ENCODE results near the gene ATP7A.
"Not testable (repeated sequence)": the region's sequence is repeated elsewhere in the genome, so short reads cannot be mapped to it uniquely, and the experiment has no call there.

Gene ATP7A

DNA sequence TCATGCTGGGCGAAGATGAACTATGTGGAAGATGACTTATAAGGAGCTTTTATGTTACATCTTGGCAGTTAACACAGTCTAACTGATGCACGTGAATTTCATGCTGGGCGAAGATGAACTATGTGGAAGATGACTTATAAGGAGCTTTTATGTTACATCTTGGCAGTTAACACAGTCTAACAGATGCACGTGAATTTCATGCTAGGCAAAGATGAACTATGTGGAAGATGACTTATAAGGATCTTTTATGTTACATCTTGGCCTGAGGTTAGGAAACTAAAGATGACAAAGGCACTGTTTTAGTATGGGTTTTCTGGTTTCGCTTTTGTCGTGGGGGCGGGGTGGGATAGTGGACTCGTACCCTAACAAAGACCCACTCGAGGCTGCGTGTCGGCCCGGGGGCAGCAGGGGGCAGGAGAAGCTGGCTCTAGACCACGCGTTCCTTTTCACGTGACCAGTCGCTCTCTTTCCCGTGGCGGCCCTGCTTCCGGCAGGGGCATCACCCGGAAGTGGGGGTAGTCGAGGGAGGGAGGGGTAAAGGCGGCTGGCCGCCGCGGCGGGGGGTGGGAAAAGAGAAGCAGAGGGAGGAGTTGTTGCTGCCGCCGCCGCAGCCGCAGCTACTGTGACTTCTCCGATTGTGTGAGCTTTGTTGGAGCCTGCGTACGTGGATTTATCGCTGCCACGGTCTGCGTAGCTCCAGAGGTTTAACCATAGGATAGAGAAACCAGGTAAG lies at the start of gene ATP7A:
Gene ATP7A (plus strand): TSS at position 586 of the 733 bp plus-strand sequence. CDS start 60,949 bp downstream, outside the sequence.
- FAIRE-seq, result no peak

DNA sequence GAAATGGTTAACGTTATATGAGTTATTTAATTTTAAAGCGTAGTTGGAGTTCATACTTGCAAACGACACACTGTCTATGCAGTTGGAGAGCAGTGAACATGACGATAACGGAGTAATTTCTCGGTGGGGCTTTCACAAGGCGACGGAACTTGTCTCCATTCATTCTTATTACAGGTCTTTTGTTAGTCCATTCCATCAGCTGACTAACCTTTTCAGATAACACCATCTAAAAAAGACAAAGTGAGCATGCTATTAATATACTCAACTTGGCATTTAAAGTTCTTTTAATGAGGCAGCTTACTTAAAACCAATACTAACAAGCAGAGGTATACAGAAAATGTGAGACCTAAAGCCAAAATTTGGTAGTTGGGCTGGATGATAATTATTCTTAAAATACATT lies 35.1 kb upstream of the ATP7A start:
- FAIRE-seq, result no peak

DNA sequence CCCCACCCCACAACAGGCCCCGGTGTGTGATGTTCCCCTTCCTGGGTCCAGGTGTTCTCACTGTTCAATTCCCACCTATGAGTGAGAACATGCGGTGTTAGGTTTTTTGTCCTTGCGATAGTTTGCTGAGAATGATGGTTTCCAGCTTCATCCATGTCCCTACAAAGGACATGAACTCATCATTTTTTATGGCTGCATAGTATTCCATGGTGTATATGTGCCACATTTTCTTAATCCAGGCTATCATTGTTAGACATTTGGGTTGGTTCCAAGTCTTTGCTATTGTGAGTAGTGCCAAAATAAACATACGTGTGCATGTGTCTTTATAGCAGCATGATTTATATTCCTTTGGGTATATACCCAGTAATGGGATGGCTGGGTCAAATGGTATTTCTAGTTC lies 29.1 kb upstream of the ATP7A start:
- FAIRE-seq, result not testable (repeated sequence)

GRCh38 chrX:77892887-77893286 lies 17.6 kb upstream of the ATP7A start:
- no peak for FAIRE-seq

DNA sequence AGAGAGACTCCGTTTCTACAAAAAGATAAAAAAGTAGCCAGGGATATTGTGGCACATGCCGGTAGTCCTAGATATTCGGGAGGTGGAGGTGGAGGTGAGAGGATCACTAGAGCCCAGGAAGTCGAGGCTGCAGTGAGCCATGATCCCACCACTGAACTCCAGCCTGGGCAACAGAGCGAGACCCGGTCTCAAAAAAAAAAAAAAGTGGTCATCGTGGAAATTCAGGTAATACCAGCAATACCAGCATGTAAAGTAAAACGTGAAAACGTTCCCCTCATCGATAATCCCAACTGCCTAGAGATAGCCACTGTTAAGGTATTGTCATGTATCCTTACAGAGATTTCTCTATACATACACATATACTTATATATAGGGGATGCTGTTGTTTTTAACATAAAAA lies 16.8 kb upstream of the ATP7A start:
- no peak for FAIRE-seq

GRCh38 chrX:77894921-77895886 lies 15.3 kb upstream of the ATP7A start, which contains the start of gene MAGT1:
TSS of gene MAGT1 (minus strand) at chrX:77895435. CDS start at chrX:77895410, 25 bp downstream.
- FAIRE-seq, result peak; percentile 99

DNA sequence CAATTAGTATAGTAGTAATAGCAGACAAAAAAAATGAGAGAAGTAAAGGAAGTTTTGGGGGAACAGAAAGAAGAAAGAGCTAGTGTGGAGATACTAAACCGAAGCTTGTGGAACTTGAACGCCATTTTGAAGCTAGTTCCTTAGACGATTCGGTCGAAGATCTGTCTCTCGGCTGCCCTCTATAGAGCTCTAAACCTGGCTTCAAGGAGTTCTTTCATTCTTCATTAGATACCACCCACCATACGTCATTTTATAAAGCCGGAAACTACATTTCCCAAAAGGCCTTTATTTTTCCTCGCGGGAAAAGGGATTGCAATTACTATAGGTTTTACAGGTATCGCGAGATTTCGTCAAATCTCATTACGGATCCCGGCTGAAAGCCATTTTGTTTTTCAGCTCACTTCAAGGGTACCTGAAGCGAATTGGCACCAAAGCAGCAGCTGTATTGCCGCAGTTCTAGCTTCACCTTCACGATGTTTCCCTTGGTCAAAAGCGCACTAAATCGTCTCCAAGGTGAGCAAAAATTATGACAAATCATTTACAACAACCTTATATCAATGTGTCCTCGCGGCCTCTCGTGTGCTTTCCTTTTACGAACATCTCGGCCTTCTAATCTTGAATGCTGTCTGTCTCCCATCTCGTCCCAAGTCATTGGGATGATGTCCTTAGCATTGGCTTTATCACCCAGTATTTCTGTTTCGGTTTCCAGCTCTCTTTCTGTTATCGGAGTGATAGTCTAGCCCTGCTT lies 11.2 kb upstream of the ATP7A start, which contains the start of gene COX7B:
Gene COX7B (plus strand): TSS at position 388 of the 748 bp plus-strand sequence. CDS start 86 bp downstream, at position 474.
- FAIRE-seq, result peak; percentile 98

GRCh38 chrX:77900688-77901087 lies 9.8 kb upstream of the ATP7A start:
- no peak for FAIRE-seq

DNA sequence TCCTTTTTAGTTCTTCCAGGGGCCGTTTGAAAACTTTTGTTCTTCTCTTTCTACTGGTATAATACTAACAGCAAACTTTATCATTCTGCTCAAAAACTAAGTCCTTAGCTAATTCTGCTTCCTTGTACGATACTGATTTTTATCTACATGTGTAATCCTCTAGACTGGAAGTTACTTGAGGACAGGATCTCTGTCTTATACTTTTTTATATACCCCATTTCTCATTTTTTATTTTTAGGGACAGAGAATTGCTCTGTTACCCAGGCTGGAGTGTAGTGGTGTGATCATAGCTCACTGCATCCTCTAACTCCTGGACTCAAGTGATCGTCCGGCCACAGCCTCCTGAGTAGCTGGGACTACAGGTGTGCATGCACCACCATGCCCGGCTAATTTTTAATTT lies 9.0 kb upstream of the ATP7A start:
- no peak for FAIRE-seq

DNA sequence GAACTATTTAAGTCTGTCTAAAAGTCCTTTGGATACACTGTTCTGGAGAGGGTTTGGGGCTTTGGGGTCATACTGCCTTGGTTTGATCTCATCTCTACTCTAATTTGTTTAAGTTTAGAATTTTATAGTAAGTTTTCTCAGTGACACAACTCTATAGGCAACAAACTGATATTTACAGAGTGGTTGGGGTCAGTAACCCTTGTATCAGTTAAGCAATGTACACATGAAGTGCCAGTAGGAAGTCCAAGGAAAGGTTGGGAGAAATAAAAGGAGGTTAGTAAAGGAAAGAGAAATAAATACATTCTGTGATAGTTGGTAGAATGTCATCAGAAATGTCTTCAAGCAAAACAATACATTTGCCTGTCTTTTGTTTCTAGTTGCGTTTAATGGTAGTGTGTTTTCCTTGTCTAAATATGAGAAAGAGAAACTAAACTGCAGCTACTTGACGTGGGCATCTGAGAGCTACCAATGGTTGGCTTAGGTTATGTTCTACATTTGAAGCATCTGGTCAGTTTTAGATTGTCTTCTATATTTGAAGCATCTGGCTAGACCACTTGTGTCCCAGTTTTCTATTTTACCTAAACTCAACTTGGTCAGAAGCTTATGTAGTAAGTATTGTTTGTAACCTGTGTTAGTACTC lies 6.9 kb downstream of the ATP7A start:
- FAIRE-seq, result no peak

- FAIRE-seq, result no peak
Measured at GRCh38 chrX:77918568-77918967, 8.1 kb downstream of the ATP7A start.

GRCh38 chrX:77919370-77919769 lies 8.9 kb downstream of the ATP7A start:
- FAIRE-seq, result not testable (repeated sequence)

GRCh38 chrX:77922787-77923186 lies 12.3 kb downstream of the ATP7A start:
- FAIRE-seq, result no peak

- no peak for FAIRE-seq
Measured at GRCh38 chrX:77924320-77924859, 13.9 kb downstream of the ATP7A start.

DNA sequence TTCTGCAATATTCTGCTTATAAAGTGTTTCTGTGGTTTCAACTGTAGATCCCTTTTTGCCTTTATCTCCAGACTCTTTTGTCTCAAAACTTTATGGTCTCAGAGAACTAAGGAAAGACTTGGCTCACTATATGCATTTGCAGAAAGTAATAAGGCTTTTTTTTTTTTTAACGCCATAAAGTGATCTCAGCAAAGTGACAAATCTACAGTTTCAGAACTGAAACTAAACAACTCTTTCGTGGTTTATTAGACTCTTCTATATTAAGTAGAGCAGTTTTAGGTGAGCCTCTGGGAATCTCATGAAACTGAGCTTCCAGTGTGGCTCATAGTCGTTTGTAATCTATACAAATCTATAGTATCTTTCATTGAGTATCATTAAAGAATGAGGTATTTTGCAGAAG lies 15.3 kb downstream of the ATP7A start:
- no peak for FAIRE-seq

- FAIRE-seq, result no peak
Measured at GRCh38 chrX:77930581-77930980, 20.1 kb downstream of the ATP7A start.

DNA sequence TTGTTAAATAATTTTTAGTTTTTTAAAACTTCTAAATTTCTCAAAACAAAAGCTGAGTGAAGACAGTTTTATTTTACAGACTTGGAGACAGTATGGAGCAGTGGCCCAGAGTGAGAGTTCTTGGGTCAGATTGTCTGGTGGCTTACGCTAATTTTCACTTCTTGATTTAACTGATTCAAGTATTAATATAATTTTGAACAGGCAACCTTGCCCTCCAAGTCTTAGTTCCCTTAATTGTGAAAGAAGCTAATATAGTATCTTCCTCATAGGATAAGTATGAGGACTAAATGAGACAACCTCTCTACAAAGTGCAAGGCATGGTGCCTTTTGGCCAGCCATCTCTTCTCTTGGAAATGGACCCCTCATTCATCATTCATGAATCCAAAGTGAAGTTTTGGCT lies 25.4 kb downstream of the ATP7A start:
- no peak for FAIRE-seq

DNA sequence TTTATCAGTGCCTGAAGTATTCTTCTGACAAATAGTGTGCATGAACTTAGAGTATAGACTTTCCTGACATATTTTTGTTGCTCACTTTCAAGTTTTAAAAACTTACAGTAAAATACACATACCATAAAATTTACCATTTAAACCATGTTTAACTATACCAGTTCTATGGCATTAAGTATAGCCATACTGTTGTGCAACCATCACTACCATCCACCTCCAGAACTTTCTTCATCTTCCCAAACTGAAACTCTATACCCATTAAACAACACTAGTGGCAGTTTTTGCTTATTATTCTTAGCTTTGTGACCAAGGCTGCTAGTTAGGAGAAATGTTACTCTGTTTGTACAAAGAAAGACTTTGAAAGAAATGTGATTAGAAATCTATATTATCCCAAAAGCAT lies 25.8 kb downstream of the ATP7A start:
- FAIRE-seq, result no peak

- FAIRE-seq, result no peak
Measured at GRCh38 chrX:77937291-77937690, 26.8 kb downstream of the ATP7A start.

DNA sequence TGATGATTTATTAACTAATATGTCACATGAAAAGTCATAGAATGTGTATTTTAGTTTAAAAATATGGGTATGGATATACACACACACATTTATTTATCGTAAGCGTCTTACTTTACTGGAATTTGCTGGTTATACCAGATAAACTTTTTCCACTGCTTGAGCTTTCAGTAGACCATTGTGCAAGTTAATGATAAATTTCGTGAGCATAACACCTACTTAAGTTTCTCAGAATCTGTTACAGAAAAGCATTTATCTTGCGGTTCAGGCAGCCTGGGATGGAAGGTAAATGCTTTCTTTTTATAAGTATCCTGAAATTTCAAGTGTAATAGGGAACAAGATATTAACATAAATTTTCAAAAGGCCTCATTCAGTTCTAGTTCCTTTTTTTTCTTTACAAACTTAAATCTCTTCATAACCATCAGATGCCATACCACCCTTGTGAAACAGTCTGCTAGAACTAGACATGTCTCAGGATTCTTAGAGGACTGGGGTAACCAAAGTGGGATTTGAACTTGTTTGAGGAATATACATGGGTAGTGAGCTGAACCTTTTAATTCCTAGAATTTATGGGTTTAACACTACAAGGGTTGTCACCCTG lies 27.7 kb downstream of the ATP7A start:
- no peak for FAIRE-seq

DNA sequence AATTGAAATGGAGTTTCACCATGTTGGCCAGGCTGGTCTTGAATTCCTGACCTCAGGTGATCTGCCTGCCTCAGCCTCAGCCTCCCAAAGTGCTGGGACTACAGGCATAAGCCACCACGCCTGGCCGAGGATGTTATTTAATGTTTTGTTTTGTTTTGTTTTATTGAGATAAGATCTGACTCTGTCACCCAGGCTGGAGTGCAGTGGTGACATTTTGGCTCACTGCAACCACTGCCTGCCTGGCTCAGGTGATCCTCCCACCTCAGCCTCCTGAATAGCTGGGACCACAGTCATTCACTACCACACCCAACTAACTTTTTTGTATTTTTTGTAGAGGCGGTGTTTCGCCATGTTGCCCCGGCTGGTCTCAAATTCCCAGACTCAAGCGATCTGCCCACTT lies 34.5 kb downstream of the ATP7A start:
- not testable (repeated sequence) for FAIRE-seq
